DND-41 (cell line): ENCODE measurements around the gene AKR1B15.

Experiments
- ATAC-seq: fragments of 200-7000 bp; cut with Tn5 transposase; 3 replicates; pipeline ENCODE4 v1.9.1; 2021; ENCODE audit warnings: low read depth; ENCODE audit not compliant: insufficient read depth
- DNase-seq: peaks from one replicate; pipeline ENCODE4 v3.0.0-alpha.2; 2020
- H2AFZ ChIP-seq: 2 replicates; pipeline ENCODE4 v1.6.0; 2012; ENCODE audit warnings: low read depth, low read length
- H3K27ac ChIP-seq: 2 replicates; pipeline ENCODE4 v1.5.1; 2012; ENCODE audit warnings: low read length, inconsistent platforms
- H3K27me3 ChIP-seq: fragments of 200-600 bp; sonication (generic); 2 replicates; pipeline ENCODE4 v1.6.0; 2012; ENCODE audit warnings: low read length, mild to moderate bottlenecking, inconsistent platforms; ENCODE audit not compliant: insufficient read depth, poor library complexity
- H3K36me3 ChIP-seq: 2 replicates; pipeline ENCODE4 v1.5.1; 2012; ENCODE audit warnings: low read length, inconsistent platforms; ENCODE audit not compliant: insufficient read depth
- H3K4me1 ChIP-seq: 2 replicates; pipeline ENCODE4 v1.5.1; 2012; ENCODE audit warnings: mild to moderate bottlenecking, low read length; ENCODE audit not compliant: insufficient read depth
- H3K4me2 ChIP-seq: 2 replicates; pipeline ENCODE4 v1.6.0; 2012; ENCODE audit warnings: mild to moderate bottlenecking, moderate library complexity, low read length, inconsistent platforms; ENCODE audit not compliant: insufficient read depth
- H3K4me3 ChIP-seq, 2 experiments: fragments of 200-600 bp in 1 of 2; shearing (Covaris generic) in 1 of 2; 2 replicates each; pipeline ENCODE4 v1.5.1; 2012 to 2016; ENCODE audit warnings: inconsistent platforms in 2 of 2, low read length in 2 of 2, mild to moderate bottlenecking in 2 of 2, low read depth in 1 of 2, moderate library complexity in 1 of 2
- H3K79me2 ChIP-seq: 2 replicates; pipeline ENCODE4 v1.6.0; 2012; ENCODE audit warnings: low read length, inconsistent platforms; ENCODE audit not compliant: insufficient read depth
- H3K9ac ChIP-seq: 2 replicates; pipeline ENCODE4 v1.6.0; 2012; ENCODE audit warnings: low read depth, mild to moderate bottlenecking, inconsistent platforms, low read length, moderate library complexity
- H3K9me3 ChIP-seq: 2 replicates; pipeline ENCODE4 v1.5.1; 2012; ENCODE audit warnings: low read length, moderate library complexity, mild to moderate bottlenecking, inconsistent platforms; ENCODE audit not compliant: insufficient read depth, severe bottlenecking
- H4K20me1 ChIP-seq: 2 replicates; pipeline ENCODE4 v1.6.0; 2012; ENCODE audit warnings: low read length; ENCODE audit not compliant: insufficient read depth
- CTCF ChIP-seq: IDR thresholded peaks from 2 replicates; pipeline ENCODE4 v1.5.1; 2012; ENCODE audit warnings: borderline replicate concordance, low read length, moderate library complexity, mild to moderate bottlenecking; ENCODE audit not compliant: poor library complexity, severe bottlenecking; ENCODE audit errors: extremely low read depth
- EZH2 ChIP-seq: IDR thresholded peaks from 3 replicates; pipeline ENCODE4 v1.6.1; 2012; ENCODE audit warnings: borderline replicate concordance, low read depth, mild to moderate bottlenecking, moderate library complexity, low read length, inconsistent platforms; ENCODE audit not compliant: severe bottlenecking

The AKR1B15 gene

GRCh38 chr7:134622303-134622995, 73.5 kb downstream of the AKR1B15 start:
- no peaks in the 10 kb centered on the region for H4K20me1 ChIP-seq
- no peak overlapping the region for H3K9ac ChIP-seq
- H3K4me1 ChIP-seq, result no peaks in the 10 kb centered on the region
- H3K4me3 ChIP-seq, result no peak overlapping the region
- TF ChIP-seq EZH2, result no peak
- TF ChIP-seq CTCF, result no peak
- no peak overlapping the region for H2AFZ ChIP-seq
- H3K79me2 ChIP-seq, result no peaks in the 10 kb centered on the region
- no peaks in the 10 kb centered on the region for H3K36me3 ChIP-seq
- ATAC-seq (no peak), DNase-seq (no peak)
- no peak overlapping the region for H3K4me2 ChIP-seq
- H3K9me3 ChIP-seq, result no peaks in the 10 kb centered on the region
- no peak overlapping the region for H3K27ac ChIP-seq
- H3K27me3 ChIP-seq, result peaks cover 11% of the 10 kb centered on the region

GRCh38 chr7:134623193-134623592, 74.3 kb downstream of the AKR1B15 start:
- H3K4me3 ChIP-seq, result no peak overlapping the region
- no peak overlapping the region for H2AFZ ChIP-seq
- no peak overlapping the region for H3K9ac ChIP-seq
- no peak overlapping the region for H3K27ac ChIP-seq
- H3K27me3 ChIP-seq, result peaks cover 11% of the 10 kb centered on the region
- no peaks in the 10 kb centered on the region for H3K9me3 ChIP-seq
- H3K4me1 ChIP-seq, result no peaks in the 10 kb centered on the region
- no peaks in the 10 kb centered on the region for H3K79me2 ChIP-seq
- no peak for TF ChIP-seq EZH2
- no peak for TF ChIP-seq CTCF
- DNase-seq (no peak), ATAC-seq (no peak)
- no peak overlapping the region for H3K4me2 ChIP-seq
- H3K36me3 ChIP-seq, result no peaks in the 10 kb centered on the region
- no peaks in the 10 kb centered on the region for H4K20me1 ChIP-seq

- ATAC-seq (no peak), DNase-seq (no peak)
- Histone ChIP-seq H3K4me2 (no peak overlapping the region), H3K79me2 (no peaks in the 10 kb centered on the region), H3K4me3 (no peak overlapping the region), H3K27me3 (peaks cover 11% of the 10 kb centered on the region), H3K9ac (no peak overlapping the region), H3K4me1 (no peaks in the 10 kb centered on the region), H4K20me1 (no peaks in the 10 kb centered on the region), H3K9me3 (no peaks in the 10 kb centered on the region), H3K27ac (no peak overlapping the region), H2AFZ (no peak overlapping the region), H3K36me3 (no peaks in the 10 kb centered on the region)
- TF ChIP-seq CTCF (no peak), EZH2 (no peak)
Observed at GRCh38 chr7:134625550-134625949, 76.6 kb downstream of the AKR1B15 start.
